DMS 273 (cell line): ENCODE data around the gene MAMLD1.
A peak's percentile ranks its signal among the peaks of the same experiment; 100 is the strongest.
"Not testable (repeated sequence)": the region's sequence is repeated elsewhere in the genome, so short reads cannot be mapped to it uniquely, and the experiment has no call there.

Experiments
- DNase-seq: peaks from one replicate; lab custom pipeline; 2025; ENCODE audit not compliant: unreplicated experiment; lab: John Stamatoyannopoulos, UW

The MAMLD1 gene

GRCh38 chrX:150362599-150363481, at the start of gene MAMLD1:
Gene MAMLD1, plus strand, starts transcription at chrX:150363317. Its CDS starts 82,200 bp downstream, at chrX:150445517.
- DNase-seq, result peak; percentile 82

- DNase-seq, result no peak
These were observed 49.6 kb upstream of the MAMLD1 start for GRCh38 chrX:150313514-150313913.

DNA sequence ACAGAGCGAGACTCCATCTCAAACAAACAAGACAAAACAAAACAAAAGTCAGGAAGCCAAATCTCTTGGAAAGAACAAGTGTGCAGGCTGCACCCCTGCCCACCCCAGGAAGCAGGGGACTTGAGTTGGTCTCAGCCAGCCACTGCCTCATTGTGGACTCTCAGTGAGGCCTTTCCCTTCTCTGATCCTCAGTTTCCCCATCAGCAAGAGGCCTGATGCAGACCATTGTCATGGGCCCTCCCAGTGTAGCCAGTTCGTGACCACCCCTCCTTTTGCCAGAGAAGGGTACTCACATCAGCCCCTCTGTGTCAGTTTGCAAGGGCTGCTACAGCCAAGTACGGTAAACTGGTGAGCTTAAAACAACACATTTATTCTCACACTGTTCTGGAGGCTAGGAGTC, 48.9 kb upstream of the MAMLD1 start:
- no peak for DNase-seq

DNA sequence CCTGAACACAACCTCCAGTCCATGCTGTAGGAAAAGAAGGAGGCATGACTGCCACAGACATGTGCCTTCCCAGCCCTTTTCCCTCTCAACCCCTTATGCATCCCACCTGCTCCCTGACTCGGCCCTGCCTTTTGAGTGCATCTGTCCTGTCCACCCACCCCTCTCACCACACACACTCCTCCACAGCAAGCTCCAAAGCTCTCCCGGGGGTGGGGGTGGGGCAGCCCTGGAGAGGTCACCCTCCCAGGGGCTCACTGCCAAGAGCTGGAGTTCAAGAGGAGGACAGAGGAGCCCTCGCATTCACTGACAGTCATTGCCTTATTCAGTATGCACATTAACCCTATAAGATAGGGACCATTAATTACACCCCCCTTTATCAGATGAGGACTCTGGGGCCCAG, 46.6 kb upstream of the MAMLD1 start:
- no peak for DNase-seq

- DNase-seq, result no peak
These were observed 40.1 kb upstream of the MAMLD1 start for GRCh38 chrX:150323020-150323419.

DNA sequence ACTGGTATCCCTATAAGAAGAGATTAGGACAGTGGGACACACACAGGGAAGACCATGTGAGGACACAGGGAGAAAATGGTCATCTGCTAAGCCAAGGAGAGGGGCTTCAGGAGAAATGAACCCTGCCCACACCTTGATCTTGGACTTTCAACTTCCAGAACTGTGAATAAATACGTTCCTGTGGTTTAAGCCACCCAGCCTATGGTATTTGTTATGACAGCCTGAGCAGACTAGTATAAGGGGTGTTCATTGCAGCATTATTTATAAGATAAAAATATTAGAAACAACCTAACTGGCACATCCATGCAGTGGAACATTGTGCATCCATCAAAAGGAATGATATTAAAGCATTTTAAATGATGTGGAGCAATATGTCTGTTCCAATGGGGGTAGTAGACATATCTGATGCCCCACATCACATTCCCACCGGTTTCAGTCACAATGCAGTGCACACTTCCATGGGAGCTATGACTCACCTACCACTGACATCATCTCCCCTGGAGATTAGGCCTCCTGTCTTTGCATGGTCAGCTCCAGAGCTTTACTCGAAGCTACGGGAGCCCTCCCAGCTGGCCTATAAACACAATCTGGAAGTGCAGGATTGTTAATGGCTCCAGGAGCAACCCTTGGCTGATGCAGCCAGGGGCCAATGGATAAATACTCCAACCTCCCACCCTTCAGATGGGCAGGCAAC, 38.9 kb upstream of the MAMLD1 start:
- peak; percentile 33 for DNase-seq

DNA sequence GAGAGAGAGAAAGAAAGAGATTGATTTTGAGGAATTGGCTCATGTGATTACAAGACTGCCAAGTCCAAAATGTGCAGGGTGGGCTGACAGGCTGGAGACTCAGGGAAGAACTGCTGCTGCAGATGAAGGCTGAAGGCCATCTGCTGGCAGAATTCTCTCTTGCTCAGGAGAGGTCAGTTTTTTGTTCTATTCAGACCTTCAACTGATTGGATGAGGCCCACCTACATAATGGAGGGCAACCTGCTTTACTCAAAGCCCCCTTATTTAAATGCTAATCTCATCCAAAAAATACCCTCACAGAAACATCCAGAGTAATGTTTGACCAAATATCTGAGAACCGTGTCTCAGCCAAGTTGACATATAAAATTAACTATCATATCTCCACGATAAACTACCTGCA, 38.2 kb upstream of the MAMLD1 start:
- no peak for DNase-seq

DNA sequence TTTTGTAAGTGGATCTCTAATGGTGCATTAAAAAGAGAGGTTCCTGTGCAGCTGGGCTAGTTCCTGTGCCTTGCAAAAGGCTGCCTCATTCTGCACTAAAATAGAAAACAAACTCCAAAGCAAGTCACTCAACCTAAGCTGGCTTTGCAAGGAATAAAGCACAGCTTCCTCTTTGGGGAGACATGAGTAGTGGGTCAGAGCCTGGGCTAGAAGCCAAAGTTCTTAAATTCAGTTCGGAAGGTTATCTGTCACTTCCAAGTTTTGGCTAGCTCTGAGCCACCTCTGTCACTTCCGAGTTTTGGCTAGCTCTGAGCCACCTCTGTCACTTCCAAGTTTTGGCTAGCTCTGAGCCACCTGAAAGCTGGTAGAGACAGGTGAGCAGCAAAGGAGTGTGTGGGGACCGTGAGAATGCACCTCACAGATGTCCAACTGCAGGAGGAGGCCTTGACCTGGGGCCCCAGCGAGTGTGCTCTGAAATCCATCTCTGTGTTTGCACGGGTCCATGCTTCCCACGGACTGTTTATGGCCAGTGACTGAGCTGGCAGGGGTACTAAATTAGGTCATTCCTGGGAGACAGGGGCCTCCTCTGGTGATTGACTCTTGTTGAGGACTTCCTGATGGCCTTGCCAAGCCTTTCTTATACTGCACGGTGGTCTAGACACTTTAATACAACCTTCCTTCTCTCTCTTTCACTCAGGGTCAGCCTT, 36.4 kb upstream of the MAMLD1 start:
- DNase-seq, result no peak

DNA sequence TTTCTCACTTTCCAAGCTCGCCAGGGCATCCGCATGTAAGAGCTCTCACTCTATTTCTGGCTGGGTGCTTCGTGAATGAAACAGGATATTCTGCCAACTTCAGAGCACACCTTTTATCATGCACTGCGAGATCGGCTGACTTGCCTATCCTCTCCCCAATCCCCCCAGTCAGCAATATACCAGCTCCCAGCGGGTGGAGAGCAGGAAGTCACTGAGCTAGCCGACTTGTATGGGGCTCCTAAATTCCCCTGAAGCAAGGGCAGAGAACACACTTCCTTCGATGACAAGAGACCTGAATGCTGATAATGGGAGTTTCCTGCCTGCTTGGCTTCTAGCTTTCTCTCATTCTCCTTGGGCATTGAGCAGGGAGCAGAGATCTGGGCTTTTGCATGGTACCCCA, 33.8 kb upstream of the MAMLD1 start:
- no peak for DNase-seq

GRCh38 chrX:150329868-150330267, 33.2 kb upstream of the MAMLD1 start:
- DNase-seq, result no peak

GRCh38 chrX:150332023-150332422, 31.1 kb upstream of the MAMLD1 start:
- no peak for DNase-seq

DNA sequence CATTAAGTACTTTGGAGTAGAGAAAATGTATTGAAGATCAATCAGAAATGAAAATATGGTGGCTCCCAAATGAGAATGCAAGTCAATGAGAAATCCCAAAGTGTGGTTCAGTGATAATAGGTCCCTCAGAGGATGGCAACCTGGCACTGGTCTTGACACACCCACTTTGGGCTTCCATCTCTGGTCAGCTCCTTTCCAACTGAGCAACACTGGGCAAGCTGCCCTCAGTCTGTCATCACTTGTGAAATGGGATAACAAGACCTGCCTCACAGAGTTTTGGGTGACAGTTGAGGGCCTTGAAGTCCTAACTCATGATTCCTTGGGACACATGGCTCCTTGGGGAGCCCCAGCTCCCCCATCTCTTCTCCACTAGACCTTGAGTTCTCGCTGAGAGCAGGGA, 29.0 kb upstream of the MAMLD1 start:
- no peak for DNase-seq

GRCh38 chrX:150334981-150335380, 28.1 kb upstream of the MAMLD1 start:
- no peak for DNase-seq

GRCh38 chrX:150337026-150337425, 26.1 kb upstream of the MAMLD1 start:
- DNase-seq, result no peak

- no peak for DNase-seq
These were observed 25.6 kb upstream of the MAMLD1 start for GRCh38 chrX:150337536-150337935.

GRCh38 chrX:150338615-150339014, 24.5 kb upstream of the MAMLD1 start:
- no peak for DNase-seq

GRCh38 chrX:150339736-150340135, 23.4 kb upstream of the MAMLD1 start:
- no peak for DNase-seq

GRCh38 chrX:150340326-150340725, 22.8 kb upstream of the MAMLD1 start:
- not testable (repeated sequence) for DNase-seq

DNA sequence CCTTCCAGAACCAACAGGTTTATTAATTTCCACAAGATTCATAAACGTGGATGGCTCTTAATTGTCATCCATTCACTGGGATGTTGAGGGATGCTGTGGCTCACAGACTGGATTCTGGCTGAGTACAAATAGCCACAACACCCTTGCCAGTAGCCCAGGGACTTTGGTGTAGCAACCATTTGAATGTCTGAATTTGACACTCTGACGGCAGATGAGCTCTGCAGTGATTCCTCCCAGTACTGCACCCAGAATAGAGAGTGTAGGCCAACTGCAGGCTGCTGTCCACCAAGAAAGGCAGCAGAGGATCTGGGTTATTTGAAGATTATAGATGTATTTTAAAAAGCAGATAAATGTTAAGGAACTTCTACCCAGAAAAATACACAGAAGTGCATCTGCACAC, 15.6 kb upstream of the MAMLD1 start:
- no peak for DNase-seq

- DNase-seq, result peak; percentile 31
These were observed 14.8 kb upstream of the MAMLD1 start for GRCh38 chrX:150348365-150348764.

DNA sequence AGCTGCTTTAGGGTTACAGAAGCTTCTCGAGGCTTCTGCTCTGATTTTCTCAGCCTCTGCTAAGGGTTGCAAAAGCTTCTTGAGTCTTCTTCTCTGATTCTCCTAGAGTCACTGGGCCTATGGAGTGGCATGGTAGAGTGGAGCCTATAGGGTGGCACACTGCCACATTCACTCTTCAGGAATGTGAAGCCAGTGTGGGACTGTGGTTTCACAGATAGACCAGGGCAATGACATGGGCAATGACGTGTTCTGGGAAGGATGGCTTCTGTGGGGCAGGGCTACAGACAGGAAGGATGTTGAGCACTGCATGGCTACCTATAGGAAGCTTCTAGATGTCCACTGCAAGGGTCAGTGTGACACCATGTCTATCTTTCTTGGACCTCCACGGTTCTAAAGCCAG, 11.0 kb upstream of the MAMLD1 start:
- DNase-seq, result no peak

- DNase-seq, result peak; percentile 22
These were observed 10.5 kb upstream of the MAMLD1 start for GRCh38 chrX:150352581-150352980.
